NCI-H1417 (cell line): ENCODE measurements around the gene EPM2AIP1.
"Not testable (repeated sequence)": the region's sequence is repeated elsewhere in the genome, so short reads cannot be mapped to it uniquely, and the experiment has no call there.

ENCODE experiments used
- DNase-seq, 3 experiments: peaks; one replicate each; lab custom pipeline; 2025; lab: John Stamatoyannopoulos, UW

Gene EPM2AIP1

GRCh38 chr3:36992806-36993325 lies at the start of gene EPM2AIP1:
Gene EPM2AIP1 (minus strand): TSS chr3:36993131. CDS start chr3:36993077, 54 bp downstream.
- no peak for DNase-seq

- DNase-seq = not testable (repeated sequence)
Measured at GRCh38 chr3:37042712-37043111, 49.8 kb upstream of the EPM2AIP1 start.

- DNase-seq = no peak
Measured at GRCh38 chr3:37041546-37042195, 48.7 kb upstream of the EPM2AIP1 start.

DNA sequence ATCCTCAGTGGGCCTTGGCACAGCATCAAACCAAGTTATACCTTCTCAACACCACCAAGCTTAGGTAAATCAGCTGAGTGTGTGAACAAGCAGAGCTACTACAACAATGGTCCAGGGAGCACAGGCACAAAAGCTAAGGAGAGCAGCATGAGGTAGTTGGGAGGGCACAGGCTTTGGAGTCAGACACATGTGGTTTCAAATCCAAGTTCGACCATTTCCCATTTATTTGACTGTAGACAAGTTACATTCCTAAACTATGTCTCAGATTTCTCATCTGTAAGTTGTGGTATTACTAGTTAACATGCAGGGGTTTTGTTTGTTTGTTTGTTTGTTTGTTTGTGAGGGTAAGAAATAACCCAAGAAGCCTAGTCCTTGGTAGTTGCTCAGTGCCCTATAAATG lies 47.3 kb upstream of the EPM2AIP1 start:
- DNase-seq = no peak

DNA sequence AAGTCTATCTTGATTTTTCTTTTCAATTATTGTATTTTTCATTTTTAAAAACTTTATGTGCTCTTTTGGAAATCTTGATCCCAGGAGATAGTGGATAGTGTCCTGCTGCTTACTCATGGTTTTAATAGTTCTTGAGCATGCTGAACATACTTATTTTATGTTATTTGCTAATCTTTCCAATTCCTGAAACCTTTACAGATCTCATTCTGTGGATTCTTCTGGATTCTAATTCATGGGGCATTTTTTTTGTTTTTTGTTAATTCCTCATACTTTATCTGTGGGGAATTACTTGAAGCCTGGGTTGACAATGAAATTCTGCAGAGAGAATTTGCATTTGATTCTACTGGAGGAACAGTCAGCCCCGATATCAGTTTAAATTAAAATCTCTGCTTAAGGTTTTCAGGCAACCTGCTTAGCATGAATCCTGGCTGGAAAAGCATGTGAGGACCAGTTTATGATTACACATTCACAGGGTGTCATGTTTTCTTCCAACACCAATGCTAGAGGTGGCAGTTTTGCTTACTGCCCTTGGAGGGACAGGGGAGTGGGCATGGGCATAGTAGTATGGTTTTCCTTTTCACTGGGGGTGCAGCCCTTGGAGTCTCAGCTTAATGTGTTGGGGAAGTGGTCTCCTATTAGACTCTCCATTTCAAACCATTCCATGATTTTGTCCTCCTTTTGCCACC lies 46.4 kb upstream of the EPM2AIP1 start:
- no peak for DNase-seq

DNA sequence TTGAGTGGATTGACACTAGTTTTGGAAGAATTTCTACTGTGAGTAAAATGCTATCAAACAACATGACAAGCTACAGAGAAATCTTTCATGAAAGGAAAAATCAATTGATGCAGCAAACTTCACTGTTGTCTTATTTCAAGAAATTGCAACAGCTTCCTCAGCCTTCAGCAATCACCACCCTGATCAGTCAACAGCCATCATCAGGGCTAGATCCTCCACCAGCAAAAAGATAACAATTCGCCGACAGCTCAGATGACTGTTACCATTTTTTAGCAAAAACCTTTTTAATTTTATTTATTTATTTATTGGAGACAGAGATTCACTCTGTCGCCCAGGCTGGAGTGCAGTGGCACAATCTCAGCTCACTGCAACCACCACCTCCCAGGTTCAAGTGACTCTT lies 44.4 kb upstream of the EPM2AIP1 start:
- DNase-seq = no peak

- DNase-seq = no peak
Measured at GRCh38 chr3:37032961-37033360, 40.0 kb upstream of the EPM2AIP1 start.

DNA sequence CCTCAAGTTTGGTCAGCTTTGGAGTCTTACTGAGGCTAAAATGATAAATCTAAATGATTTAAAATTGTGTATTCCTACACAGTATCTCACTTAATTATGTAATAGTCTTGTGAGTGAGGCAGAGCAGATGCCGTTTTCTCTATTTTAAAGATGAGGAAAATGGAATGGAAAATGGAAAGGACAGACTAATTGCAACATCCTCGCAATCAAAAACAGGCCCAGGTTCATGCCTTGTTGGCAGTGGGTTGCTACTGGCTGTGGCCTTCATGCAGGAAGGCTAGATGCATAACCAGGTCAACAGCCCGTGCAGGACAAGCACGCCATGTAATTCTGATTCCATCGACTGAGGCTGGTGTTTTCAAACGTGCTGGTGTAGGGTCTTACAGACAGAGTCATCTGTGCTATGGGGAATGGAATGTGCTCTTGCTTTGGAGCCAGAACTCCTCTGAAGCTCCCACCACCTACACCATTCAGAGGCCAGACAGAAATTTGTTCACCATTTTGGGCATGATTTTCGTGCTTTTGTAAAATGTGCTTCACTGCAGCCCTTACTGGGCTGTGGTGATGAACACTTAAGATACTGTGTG lies 38.3 kb upstream of the EPM2AIP1 start:
- no peak for DNase-seq

DNA sequence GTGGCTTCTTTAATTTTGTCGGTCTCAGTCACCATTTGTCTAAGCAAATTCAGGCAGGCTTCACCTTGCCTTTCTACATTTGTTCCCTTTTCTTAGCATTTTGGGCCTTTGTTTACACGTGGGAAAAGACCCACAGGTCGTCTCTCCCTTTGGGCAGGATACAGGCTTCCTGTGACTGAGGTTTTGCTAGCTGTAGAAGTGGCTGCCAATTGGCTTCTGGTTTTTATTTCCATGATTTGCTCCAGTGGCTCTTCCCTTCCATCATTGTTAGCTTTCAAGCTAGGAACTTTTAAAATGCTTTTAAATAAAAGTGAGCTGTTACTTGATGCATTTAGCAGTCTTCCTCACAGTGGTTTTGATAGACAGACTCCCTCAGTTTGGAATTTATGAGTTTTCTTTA lies 37.7 kb upstream of the EPM2AIP1 start:
- DNase-seq = no peak

DNA sequence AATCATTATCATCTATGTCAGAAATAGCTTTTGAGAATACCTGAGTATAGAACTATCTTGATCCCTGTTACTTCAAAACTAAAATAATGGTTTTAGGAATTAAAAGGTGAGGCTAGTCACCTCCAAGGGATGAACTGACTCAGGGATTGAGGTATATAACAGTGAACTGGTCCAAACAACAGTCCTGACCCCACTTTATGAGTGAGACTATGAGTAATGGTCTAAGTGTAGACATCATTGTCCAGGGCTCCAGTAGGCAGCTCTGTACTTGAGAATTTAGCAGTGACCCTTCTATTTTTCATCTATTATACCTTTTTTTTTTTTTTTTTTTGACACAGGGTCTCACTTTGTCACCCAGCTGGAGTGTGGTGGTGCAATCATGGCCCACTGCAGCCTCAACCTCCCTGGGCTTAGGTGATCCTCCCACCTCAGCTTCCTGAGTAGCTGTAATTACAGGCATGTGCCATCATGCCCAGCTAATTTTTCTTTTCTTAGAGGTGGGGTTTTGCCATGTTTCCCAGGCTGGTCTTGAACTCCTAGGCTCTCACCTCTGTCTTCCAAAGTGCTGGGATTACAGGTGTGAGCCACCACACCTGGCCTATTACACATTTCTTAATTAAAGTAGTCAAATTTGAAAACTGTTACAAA lies 36.7 kb upstream of the EPM2AIP1 start:
- DNase-seq = no peak

- DNase-seq = no peak
Measured at GRCh38 chr3:37029111-37029510, 36.2 kb upstream of the EPM2AIP1 start.

DNA sequence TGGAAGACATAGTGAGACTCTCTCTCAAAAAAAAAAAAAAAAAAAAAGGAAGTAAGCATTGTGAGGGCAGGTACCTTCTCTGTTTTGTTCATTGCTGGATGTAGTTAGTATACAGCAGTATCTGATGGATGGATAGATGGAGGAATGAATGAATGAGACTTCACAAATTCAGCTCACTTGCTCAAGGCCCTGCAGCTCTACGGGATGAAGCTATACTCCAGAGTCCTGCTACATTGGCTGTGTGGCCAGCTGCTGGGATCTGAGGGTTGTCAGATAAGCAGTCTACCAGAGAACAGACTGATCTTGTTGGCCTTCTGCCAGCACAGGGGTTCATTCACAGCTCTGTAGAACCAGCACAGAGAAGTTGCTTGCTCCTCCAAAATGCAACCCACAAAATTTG lies 35.4 kb upstream of the EPM2AIP1 start:
- DNase-seq = peak in 1 of 3 experiments; percentile 0

- no peak for DNase-seq
Measured at GRCh38 chr3:37026851-37027250, 33.9 kb upstream of the EPM2AIP1 start.

- DNase-seq = no peak
Measured at GRCh38 chr3:37025561-37026335, 32.8 kb upstream of the EPM2AIP1 start.

DNA sequence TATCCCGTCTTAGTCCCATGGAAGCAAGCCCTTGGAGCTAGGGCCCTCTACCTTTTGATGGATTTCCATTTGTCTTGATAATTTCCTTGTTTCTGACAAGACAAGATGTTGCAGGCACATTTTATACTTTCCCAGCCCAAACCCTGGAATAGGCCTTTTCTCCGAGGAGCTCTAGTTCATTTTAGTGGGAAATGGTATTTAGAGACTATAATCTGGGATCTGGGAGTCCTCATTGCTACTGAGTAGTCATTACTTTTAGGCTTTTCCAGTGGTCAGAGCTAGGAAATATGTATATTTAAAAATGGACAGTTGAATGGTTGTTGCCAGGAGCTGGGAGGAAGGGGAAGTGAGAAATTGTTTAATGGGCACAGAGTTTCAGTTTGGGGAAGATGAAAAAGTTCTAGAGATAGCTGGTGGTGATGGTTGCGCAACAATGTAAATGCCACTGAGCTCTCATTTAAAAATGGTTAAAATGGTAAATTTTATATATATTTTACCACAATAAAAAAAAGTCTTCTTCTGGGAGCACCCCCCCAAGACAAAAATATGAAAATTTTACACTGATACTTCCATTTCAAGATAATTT lies 32.0 kb upstream of the EPM2AIP1 start:
- DNase-seq = no peak

DNA sequence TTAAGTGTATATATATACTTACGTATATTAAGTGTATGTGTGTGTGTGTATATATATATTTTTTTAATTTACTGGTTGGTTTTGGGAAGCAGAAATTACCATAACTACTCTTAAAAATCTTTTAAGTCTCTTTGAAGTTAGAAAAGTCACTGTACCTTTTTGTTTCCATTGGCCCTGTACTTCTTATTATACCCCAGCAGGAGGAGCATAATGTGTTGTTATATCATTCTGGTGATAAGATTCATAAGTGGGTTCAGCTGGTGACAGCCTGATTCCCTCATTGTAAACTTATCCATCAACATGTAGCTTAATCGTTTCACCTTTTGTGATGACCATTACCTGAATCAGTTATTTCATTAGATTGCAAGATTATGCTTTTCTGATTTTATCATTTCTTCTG lies 31.2 kb upstream of the EPM2AIP1 start:
- no peak for DNase-seq

DNA sequence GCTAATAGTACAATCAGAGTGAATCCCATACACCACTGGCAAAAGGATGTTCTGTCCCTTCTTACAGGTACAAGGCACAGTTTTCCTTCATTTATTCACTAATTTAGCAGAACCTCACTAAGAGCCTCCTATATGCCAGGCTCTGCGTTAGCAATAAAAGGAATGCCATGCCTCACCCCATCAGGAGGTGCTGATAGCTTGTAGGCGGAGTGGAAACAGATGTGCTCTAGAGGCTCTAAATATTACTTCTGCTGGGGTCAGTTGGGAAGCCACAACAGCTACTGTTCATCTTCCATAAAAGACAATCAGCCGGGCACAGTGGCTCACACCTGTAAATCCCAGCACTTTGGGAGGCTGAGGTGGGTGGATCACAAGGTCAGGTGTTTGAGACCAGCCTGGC lies 24.8 kb upstream of the EPM2AIP1 start:
- no peak for DNase-seq

DNA sequence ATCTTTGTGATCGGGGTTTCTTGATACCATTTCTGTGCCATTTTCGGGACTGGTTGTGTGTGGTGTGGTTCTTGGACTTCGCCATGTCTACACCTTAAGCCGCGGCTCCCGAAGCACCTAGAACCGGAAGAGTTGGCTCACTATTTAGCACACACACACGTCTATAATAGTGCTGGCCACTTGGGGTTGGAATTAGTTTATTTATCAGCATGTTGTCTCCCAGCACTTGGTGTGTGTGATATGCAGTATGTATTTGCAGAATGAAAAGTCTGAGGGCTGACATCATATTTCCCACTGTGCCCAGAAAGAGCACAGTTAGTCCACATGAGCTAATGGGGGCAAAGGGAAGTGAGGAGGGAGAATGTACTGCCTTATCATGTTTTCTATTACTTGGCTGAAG lies 24.0 kb upstream of the EPM2AIP1 start:
- no peak for DNase-seq

- DNase-seq = no peak
Measured at GRCh38 chr3:37015642-37016041, 22.7 kb upstream of the EPM2AIP1 start.

- no peak for DNase-seq
Measured at GRCh38 chr3:37014620-37015019, 21.7 kb upstream of the EPM2AIP1 start.
